WI38 (cell line): ENCODE results near the gene LBR.

Experiments used
- H3K4me3 ChIP-seq: 2 replicates; pipeline ENCODE4 v1.5.1; 2011; ENCODE audit warnings: low read depth, mild to moderate bottlenecking, control low read depth, low read length
- TF ChIP-seq, protein P1 (sequence below): IDR thresholded peaks from 2 replicates; pipeline ENCODE4 v1.5.1; 2012; ENCODE audit warnings: low read depth, mild to moderate bottlenecking, control low read depth, low read length

Gene LBR

DNA sequence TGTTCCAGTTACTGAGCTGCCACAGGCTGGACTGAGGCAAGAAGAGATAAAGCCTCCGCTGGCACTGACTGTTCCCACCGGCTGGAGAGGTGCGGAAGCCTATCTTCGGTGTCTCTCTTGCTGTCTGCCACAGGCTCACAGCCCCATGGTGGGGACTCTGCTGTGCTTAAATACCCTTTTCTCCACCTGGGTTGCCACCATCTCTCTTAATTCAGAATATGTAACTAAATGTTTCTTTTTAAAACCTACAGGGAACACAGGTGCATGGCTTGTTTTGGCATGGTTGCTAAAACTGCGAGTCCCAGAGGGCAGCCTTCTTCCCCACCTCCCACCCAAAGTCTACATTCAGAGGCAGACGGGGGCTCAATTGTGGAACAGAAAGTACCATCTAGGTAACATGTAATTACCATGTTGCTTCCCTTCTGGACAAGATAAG is 8.1 kb upstream of the LBR start:
- TF ChIP-seq, protein P1, sequence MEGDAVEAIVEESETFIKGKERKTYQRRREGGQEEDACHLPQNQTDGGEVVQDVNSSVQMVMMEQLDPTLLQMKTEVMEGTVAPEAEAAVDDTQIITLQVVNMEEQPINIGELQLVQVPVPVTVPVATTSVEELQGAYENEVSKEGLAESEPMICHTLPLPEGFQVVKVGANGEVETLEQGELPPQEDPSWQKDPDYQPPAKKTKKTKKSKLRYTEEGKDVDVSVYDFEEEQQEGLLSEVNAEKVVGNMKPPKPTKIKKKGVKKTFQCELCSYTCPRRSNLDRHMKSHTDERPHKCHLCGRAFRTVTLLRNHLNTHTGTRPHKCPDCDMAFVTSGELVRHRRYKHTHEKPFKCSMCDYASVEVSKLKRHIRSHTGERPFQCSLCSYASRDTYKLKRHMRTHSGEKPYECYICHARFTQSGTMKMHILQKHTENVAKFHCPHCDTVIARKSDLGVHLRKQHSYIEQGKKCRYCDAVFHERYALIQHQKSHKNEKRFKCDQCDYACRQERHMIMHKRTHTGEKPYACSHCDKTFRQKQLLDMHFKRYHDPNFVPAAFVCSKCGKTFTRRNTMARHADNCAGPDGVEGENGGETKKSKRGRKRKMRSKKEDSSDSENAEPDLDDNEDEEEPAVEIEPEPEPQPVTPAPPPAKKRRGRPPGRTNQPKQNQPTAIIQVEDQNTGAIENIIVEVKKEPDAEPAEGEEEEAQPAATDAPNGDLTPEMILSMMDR = no peak
- no peak overlapping the region for H3K4me3 ChIP-seq

DNA sequence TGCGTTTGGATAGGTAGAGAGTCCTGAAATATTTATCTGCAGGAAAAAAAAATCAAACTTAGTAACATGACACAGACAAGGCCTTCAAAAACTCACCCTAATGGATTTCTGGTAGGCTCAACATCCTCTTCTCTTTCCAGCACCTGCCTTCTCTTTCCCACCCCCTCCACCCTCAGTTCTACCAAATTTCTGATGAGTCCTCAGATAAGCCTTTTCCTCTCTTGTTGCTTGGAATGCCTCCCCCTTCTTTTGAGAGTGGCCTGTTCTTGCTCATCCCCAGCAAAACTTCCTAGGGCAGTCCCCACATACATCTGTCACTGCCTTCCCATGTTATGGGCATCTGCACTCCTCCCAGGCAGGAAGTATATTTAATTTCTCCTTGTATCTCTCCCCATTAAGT is 7.6 kb upstream of the LBR start:
- H3K4me3 ChIP-seq = no peak overlapping the region
- TF ChIP-seq, protein P1 = no peak

DNA sequence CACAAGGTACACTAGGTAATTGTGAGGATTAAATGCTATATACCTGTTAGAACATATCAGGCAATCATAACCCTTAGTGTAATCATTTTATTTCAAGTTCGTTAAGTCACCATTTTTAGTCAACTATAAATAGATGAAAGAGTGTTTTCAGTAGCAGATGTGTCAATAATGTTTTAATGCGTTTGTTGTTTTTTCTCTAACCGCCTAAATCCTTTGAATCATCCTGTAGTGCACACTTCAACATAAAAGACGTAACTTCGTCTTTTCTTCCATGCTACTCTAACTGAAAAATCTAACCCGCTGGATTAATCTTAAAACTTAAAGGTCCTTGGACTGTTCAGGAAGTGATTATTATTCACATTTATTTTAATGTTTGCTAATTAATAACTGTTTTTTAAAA is 7.2 kb upstream of the LBR start:
- H3K4me3 ChIP-seq = no peak overlapping the region
- TF ChIP-seq, protein P1 = no peak

DNA sequence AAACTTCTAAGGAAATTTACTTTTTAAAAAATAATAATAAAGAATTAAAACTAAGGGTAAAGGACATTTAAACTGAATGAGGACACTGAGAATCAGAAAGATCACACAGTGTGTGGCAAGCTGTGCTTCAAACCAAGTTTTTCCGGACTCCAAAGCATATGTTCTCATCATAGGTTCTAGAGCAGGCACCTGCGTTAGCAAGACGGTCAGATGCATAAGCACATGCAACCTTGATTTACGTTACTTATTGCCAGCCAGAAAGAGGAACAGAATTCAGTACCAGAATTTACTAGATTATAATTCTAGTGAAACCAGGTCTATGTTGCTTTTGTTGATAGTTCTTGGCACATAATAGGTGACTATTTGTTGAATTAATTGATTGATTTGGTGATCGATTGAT is 6.2 kb upstream of the LBR start:
- TF ChIP-seq, protein P1 = no peak
- H3K4me3 ChIP-seq = no peak overlapping the region

DNA sequence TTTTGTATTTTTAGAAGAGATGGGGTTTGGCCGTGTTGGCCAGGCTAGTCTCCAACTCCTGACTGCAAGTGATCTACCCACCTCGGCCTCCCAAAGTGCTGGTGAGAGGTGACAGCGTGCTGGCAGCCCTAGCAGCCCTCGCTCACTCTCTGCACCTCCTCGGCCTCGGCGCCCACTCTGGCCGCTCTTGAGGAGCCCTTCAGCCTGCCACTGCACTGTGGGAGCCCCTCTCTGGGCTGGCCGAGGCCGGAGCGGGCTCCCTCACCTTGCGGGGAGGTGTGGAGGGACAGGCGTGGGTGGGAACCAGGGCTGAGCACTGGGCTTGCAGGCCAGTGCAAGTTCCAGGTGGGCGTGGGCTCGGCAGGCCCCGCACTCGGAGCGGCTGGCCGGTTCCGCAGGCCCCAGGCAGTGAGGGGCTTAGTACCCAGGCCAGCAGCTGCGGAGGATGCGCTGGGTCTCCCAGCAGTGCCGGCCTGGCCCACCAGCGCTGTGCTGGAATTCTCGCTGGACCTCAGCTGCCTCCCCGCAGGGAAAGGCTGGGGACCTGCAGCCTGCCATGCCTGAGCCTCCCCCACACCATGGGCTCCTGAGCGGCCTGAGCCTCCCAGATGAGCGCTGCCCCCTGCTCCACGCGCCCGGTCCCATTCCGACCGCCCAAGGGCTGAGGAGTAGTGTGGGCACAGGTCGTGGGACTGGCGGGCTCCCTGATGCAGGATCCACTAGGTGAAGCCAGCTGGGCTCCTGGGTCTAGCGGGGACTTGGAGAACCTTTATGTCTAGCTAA is 3.4 kb upstream of the LBR start:
- TF ChIP-seq, protein P1 = no peak
- H3K4me3 ChIP-seq = no peak overlapping the region

DNA sequence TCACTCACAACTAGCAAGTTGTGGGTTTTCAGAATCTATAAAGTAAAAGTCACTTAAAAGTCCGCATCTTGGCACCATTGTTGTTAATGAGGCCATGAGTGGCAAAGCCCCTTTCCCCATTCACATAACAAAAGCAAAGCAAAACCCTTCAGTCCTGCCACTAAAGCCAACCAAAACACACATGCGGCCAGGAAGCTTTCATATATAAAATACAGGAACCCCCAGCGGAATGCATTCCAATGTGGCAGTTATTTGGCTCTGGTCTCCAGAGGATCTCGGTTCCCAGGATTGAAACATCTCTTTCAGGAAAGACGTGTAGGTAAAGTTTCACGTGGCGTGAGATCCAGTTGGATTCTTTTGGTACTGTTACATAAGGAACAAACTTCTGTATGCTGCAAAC is 2.5 kb upstream of the LBR start:
- no peak overlapping the region for H3K4me3 ChIP-seq
- TF ChIP-seq, protein P1 = no peak

DNA sequence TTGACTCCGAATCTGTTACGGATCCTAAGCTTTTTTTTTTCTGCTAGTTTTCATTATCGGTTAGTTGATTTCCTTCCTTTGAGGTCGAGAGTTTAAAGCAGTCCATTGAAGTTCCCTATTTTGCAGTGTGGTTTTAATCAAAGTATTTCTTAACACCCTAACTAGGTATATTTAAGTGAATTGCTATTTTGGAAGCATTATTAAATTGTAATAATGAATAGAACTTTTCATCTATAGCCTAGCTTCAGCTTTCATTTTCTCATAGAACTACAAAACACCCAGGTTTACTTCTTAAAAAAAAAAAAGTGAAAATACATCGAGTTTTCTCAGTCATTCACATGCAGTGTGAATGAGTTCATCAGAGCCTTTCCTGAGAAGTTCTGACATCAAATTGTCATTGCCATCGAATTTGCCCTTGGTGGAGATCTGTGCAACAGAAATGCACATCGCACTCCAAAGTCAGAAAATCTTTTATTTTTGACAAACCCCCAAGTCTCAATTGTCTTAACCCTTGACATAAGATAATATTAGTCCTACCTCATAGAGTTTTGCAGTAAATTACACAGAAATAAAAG is 1.1 kb upstream of the LBR start:
- TF ChIP-seq, protein P1 = no peak

More for the DNA sequence above, 1.1 kb upstream of the LBR start:
- peak overlapping the region; percentile 83 for H3K4me3 ChIP-seq
